Muscle of leg (tissue), 11 donors: ENCODE measurements around the gene SLIT2. TPM values are rescaled to one million over a fixed set of nuclear protein-coding genes. Genes with fewer than 3 reads are reported as not detected.

Experiments used
- DNase-seq: peaks from one replicate; pipeline ENCODE4 v3.0.0; 2013
- H3K27ac ChIP-seq: one replicate; pipeline ENCODE4 v1.5.1; 2013; ENCODE audit warnings: mild to moderate bottlenecking, low read length, control low read depth
- H3K27me3 ChIP-seq: one replicate; pipeline ENCODE4 v1.6.1; 2013; ENCODE audit warnings: low read length; ENCODE audit not compliant: control insufficient read depth, insufficient read depth
- H3K36me3 ChIP-seq: one replicate; pipeline ENCODE4 v1.6.1; 2013; ENCODE audit warnings: low read length; ENCODE audit not compliant: control insufficient read depth, insufficient read depth
- H3K4me1 ChIP-seq: one replicate; pipeline ENCODE4 v1.6.1; 2013; ENCODE audit warnings: low read length; ENCODE audit not compliant: control insufficient read depth, insufficient read depth
- H3K4me3 ChIP-seq: one replicate; pipeline ENCODE4 v1.5.1; 2013; ENCODE audit warnings: low read length, control low read depth
- H3K9me3 ChIP-seq: replicated peaks from 2 replicates; pipeline ENCODE4 v1.6.1; 2013; ENCODE audit warnings: low read depth, low read length; ENCODE audit not compliant: control insufficient read depth
- WGBS: methylation state at CpG from one replicate; pipeline ENCODE4 v1.1.5; 2013; ENCODE audit warnings: missing lambda C conversion rate; ENCODE audit not compliant: insufficient coverage; 5-methylcytosine and 5-hydroxymethylcytosine counted together
- polyA plus RNA-seq, 8 donors: library from polyadenylated mRNA; unstranded; fragments of 120-200 nt; gene quantifications; one replicate each; pipeline versions ENCODE4 v1.2.1 to v1.2.3, GENCODE V29; 2013; ENCODE audit warnings: inconsistent platforms in 1 of 8, low replicate concordance in 1 of 8; ENCODE audit not compliant: insufficient read length in 8 of 8, insufficient read depth in 1 of 8
- total RNA-seq: library from RNA; stranded (reverse); fragments of 120-200 nt; gene quantifications from one replicate; pipeline ENCODE4 v1.2.4, GENCODE V29; 2013

SLIT2 gene
- total and polyA plus RNA-seq, 9 donors: 8.2 to 28.6 (median 13.3) TPM

DNA sequence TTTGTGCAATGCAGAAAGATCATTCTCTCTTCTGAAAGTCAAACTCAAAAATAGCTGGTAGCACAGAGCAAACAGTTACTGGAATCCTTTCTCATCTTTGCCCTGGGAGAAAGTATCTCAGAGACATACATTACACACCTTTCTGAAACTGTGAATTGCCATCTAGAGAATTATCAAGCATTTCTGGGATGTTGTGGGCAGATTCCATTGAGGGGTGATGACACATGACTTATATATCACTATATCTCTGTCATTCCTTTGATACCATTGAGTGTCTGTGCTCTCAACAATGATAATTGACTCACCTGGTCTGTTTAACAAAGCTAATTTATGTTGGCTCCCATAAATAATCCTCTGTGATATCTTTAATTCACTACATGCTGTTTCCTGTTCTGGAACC is 13.0 kb downstream of the SLIT2 start:
- Histone ChIP-seq H3K4me1 (no peaks in the 10 kb centered on the region), H3K27ac (no peak overlapping the region), H3K9me3 (no peaks in the 10 kb centered on the region), H3K36me3 (no peaks in the 10 kb centered on the region), H3K4me3 (no peak overlapping the region), H3K27me3 (no peaks in the 10 kb centered on the region)
- DNase-seq: no peak

DNA sequence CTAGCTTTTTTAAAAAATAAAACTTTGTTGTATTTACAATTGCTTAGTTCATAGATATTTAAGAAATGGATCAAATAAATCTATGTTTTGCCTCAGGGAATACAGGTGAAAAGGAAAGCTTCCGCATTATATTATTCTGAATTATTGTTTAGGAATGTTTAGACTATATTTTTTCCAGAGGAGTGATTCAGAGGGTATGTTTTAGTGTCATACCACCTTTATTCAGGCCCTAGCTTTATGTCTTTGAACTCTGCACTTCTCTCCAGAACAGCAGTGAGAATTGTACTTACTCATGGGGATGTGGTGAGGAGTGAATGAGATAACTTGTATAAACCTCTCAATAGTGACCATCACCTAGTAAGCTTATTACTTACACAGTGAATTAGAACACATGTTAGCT is 14.0 kb downstream of the SLIT2 start:
- no peaks in the 10 kb centered on the region for H3K36me3 ChIP-seq
- no CpG with 5 or more reads among the region's 1 CpG for WGBS
- H3K4me1 ChIP-seq: no peaks in the 10 kb centered on the region
- no peak overlapping the region for H3K27ac ChIP-seq
- H3K4me3 ChIP-seq: no peak overlapping the region
- DNase-seq: no peak
- no peaks in the 10 kb centered on the region for H3K27me3 ChIP-seq
- no peaks in the 10 kb centered on the region for H3K9me3 ChIP-seq

GRCh38 chr4:20266215-20267082 is 14.7 kb downstream of the SLIT2 start:
- H3K4me1 ChIP-seq: no peaks in the 10 kb centered on the region
- H3K27ac ChIP-seq: no peak overlapping the region
- no peaks in the 10 kb centered on the region for H3K9me3 ChIP-seq
- no peaks in the 10 kb centered on the region for H3K27me3 ChIP-seq
- peak; percentile 54 for DNase-seq
- H3K36me3 ChIP-seq: no peaks in the 10 kb centered on the region
- WGBS: no CpG with 5 or more reads among the region's 4 CpGs
- no peak overlapping the region for H3K4me3 ChIP-seq

GRCh38 chr4:20268028-20268427 is 16.3 kb downstream of the SLIT2 start:
- H3K9me3 ChIP-seq: no peaks in the 10 kb centered on the region
- no peaks in the 10 kb centered on the region for H3K27me3 ChIP-seq
- H3K27ac ChIP-seq: no peak overlapping the region
- no peaks in the 10 kb centered on the region for H3K36me3 ChIP-seq
- DNase-seq: no peak
- H3K4me3 ChIP-seq: no peak overlapping the region
- H3K4me1 ChIP-seq: no peaks in the 10 kb centered on the region

GRCh38 chr4:20269320-20269719 is 17.6 kb downstream of the SLIT2 start:
- Histone ChIP-seq H3K4me1 (no peaks in the 10 kb centered on the region), H3K36me3 (no peaks in the 10 kb centered on the region), H3K4me3 (no peak overlapping the region), H3K27me3 (no peaks in the 10 kb centered on the region), H3K27ac (no peak overlapping the region), H3K9me3 (no peaks in the 10 kb centered on the region)
- WGBS: no CpG with 5 or more reads among the region's 1 CpG
- DNase-seq: peak; percentile 82

- no peak overlapping the region for H3K27ac ChIP-seq
- DNase-seq: peak; percentile 76
- H3K36me3 ChIP-seq: no peaks in the 10 kb centered on the region
Measured at GRCh38 chr4:20271950-20272349, 20.2 kb downstream of the SLIT2 start.

DNA sequence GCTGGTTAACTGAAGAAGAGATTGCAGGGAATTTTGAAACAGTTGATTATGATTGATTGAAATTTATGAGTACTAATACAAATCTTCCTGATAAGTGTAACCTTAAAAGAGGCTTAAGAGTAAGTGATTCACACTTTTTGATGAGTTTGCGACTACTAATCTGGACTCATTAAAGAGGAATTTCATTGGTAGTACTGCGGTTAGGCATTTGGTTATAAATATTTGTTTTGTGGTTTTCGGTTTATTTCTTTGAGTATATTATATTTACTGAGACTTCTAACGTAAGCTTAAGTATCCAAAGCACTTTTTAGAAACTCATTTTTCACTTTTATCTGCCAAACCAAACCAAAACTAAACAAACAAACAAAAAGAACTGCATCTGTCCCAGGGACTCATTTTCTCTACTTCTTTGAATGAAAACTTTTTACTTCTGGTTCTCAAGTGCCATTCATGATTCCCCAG is 20.7 kb downstream of the SLIT2 start:
- Histone ChIP-seq H3K4me3 (no peak overlapping the region), H3K27ac (no peak overlapping the region)
- no CpG with 5 or more reads among the region's 4 CpGs for WGBS

More at GRCh38 chr4:20271950-20272349, 20.2 kb downstream of the SLIT2 start:
- WGBS: 43% methylated on average over 1 of the region's 3 CpGs
- Histone ChIP-seq H3K4me3 (no peak overlapping the region), H3K27me3 (no peaks in the 10 kb centered on the region), H3K9me3 (no peaks in the 10 kb centered on the region), H3K4me1 (no peaks in the 10 kb centered on the region)

DNA sequence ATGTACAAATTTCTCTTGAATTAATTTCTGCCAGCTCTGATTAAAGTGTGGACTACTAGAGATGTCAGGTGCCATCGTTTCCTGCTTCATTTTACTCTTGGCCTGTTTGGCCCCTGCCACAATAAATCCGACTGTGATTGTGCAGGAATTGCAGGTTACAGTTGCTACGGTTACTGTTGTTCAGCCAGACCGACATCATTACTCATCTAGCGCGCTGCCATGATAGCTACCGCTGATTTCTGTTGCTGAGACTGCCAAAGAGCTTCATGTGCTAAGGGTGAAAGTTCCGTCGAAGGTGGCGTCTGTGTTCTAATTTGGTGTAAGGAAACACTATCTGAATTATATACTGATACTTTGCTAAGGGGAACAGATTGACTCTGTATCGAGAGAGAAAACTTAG is 22.1 kb downstream of the SLIT2 start:
- Histone ChIP-seq H3K4me3 (no peak overlapping the region), H3K4me1 (no peaks in the 10 kb centered on the region), H3K36me3 (no peaks in the 10 kb centered on the region), H3K27ac (no peak overlapping the region), H3K9me3 (no peaks in the 10 kb centered on the region), H3K27me3 (no peaks in the 10 kb centered on the region)
- no peak for DNase-seq
- 73% methylated on average over 6 of the region's 11 CpGs for WGBS

More for the DNA sequence above, 20.7 kb downstream of the SLIT2 start:
- Histone ChIP-seq H3K9me3 (no peaks in the 10 kb centered on the region), H3K4me1 (no peaks in the 10 kb centered on the region), H3K27me3 (no peaks in the 10 kb centered on the region), H3K36me3 (no peaks in the 10 kb centered on the region)
- DNase-seq: no peak

GRCh38 chr4:20276848-20277247 is 25.1 kb downstream of the SLIT2 start:
- no peak for DNase-seq
- no peaks in the 10 kb centered on the region for H3K4me1 ChIP-seq
- no peaks in the 10 kb centered on the region for H3K36me3 ChIP-seq
- no peak overlapping the region for H3K4me3 ChIP-seq
- no peaks in the 10 kb centered on the region for H3K9me3 ChIP-seq
- H3K27ac ChIP-seq: no peak overlapping the region
- no CpG with 5 or more reads among the region's 5 CpGs for WGBS
- no peaks in the 10 kb centered on the region for H3K27me3 ChIP-seq

- H3K27me3 ChIP-seq: no peaks in the 10 kb centered on the region
- DNase-seq: no peak
- H3K36me3 ChIP-seq: no peaks in the 10 kb centered on the region
- WGBS: no CpG with 5 or more reads among the region's 3 CpGs
- H3K4me1 ChIP-seq: no peaks in the 10 kb centered on the region
- no peak overlapping the region for H3K4me3 ChIP-seq
- no peaks in the 10 kb centered on the region for H3K9me3 ChIP-seq
- no peak overlapping the region for H3K27ac ChIP-seq
Measured at GRCh38 chr4:20278195-20278594, 26.5 kb downstream of the SLIT2 start.
